ENCODE results near the gene STON2. TPM values are rescaled to one million over a fixed set of nuclear protein-coding genes. Genes with fewer than 3 reads are reported as not detected.

Gene STON2
- total RNA-seq, 2 donors from 2014 or later = 0.42 to 0.55 TPM

DNA sequence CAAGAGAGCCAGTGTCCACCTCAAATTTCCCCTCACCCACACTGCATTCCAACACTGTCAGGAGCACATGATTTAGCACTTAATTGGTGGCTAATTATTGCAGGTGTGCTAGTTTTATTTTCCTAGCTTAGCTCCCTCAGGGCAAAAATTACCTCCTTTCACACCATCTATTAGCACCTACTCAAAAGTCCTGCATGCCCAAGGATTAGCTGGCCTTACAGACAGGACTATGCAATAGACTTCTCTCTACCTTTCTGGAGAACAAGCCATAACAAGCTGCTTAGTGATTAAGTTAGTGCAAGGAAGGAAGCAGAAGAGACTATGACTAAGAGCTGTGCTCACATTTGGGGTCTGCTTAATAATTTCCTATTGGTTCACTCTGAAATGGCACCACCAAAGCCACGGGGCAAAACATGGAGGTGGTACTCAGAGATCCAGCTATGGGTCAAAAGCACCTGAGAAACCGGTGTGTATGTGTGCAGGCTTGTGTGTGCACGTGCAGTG lies 69.5 kb downstream of the STON2 start:
- Mint-ChIP-seq H3K36me3 (no peaks in the 10 kb centered on the region), H3K27ac (no peak overlapping the region), H3K4me1 (ENCODE audit: low read depth in 2 of 2) (no peaks in the 10 kb centered on the region), H3K4me3 (no peak overlapping the region), H3K27me3 (peaks cover 12 to 34% of the 10 kb centered on the region in 2 donors), H3K9me3 (no peaks in the 10 kb centered on the region)
- DNase-seq (ENCODE audit: low spot score) (no peak), ATAC-seq (no peak)

DNA sequence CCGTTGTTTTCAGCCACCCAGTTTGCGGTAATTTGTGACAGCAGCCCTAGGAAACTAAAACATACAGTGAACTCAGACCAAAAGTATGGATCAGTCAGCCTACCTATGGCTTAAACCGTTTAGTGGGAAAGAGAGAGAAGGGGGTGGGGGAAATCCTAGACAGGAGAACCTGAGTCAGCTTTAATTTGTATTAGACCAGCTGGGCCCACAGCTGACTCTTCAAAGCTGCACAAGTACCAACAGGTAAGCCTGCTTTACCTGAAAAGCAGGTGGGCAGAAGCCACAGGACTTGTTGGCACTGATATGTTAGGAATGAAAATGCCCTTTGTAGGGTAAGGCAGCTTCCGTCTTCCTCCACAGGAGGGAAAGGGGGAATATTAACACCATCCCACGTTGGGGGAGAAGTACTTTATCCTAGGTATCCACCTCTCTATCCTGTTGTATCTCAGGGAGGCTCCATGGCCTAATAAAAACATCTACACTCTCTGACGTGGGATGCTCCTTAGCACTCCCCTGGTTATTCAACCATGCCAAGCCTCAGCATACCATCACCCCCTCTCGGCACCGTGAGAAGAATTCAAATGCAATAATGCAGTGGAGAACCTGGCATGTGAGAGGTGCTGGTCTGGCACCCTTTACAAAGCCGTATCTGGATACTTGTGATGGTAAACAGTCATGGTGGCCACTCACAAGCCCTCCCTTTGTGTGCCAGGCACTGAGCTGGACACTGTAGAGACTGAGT lies 70.3 kb downstream of the STON2 start:
- Mint-ChIP-seq H3K27ac (no peak overlapping the region), H3K36me3 (no peaks in the 10 kb centered on the region), H3K4me3 (no peak overlapping the region), H3K9me3 (no peaks in the 10 kb centered on the region), H3K27me3 (peaks cover 7 to 28% of the 10 kb centered on the region in 2 donors), H3K4me1 (ENCODE audit: low read depth in 2 of 2) (no peaks in the 10 kb centered on the region)
- no peak for ATAC-seq
- DNase-seq (ENCODE audit: low spot score) = no peak

DNA sequence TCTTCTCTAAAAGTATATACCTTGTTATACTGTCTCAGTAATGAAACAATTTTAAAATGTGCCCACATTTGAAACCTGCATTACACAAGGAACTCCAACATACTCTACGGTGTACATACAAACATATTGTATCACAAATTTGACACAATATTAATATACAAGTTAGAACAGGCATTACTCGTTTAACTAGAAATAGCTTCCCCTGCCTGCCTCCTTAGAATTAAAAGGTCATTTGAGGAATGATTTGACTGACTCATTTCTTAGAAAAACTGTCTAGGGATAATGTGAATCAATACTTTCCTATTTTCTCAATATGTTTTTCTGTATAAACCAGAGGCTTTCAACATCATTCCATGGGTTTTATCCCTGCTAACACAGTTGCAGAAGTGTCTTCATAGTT lies 73.7 kb downstream of the STON2 start:
- no peaks in the 10 kb centered on the region for H3K4me1 Mint-ChIP-seq (ENCODE audit: low read depth in 2 of 2)
- H3K27me3 Mint-ChIP-seq = peaks cover 8 to 30% of the 10 kb centered on the region in 2 donors
- H3K4me3 Mint-ChIP-seq = no peak overlapping the region
- ATAC-seq = no peak
- no peak for DNase-seq (ENCODE audit: low spot score)
- H3K9me3 Mint-ChIP-seq = no peaks in the 10 kb centered on the region
- no peaks in the 10 kb centered on the region for H3K36me3 Mint-ChIP-seq
- no peak overlapping the region for H3K27ac Mint-ChIP-seq

DNA sequence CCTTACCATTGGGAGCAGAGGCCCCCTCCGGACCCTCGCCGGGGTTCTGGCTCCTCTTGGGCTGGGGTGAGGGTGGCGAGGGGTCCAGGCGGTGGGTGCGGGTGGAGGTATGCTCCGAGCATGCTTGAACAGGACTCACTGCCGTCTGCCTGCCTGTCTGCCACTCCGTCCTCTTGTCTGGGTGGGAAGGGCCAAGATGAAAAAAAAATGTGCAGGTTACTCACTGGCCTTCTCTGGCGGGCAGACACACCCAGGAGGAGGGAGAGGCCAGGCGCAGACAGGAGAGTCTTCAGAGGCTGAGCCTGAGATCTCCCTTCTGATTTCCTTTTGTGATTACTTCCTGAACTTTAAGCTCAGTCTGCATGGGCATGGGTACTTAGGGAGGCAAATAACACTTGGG lies 76.1 kb downstream of the STON2 start:
- no peak overlapping the region for H3K27ac Mint-ChIP-seq
- no peaks in the 10 kb centered on the region for H3K36me3 Mint-ChIP-seq
- no peaks in the 10 kb centered on the region for H3K9me3 Mint-ChIP-seq
- ATAC-seq (no peak), DNase-seq (ENCODE audit: low spot score) (no peak)
- H3K27me3 Mint-ChIP-seq = peaks cover 8 to 30% of the 10 kb centered on the region in 2 donors
- no peaks in the 10 kb centered on the region for H3K4me1 Mint-ChIP-seq (ENCODE audit: low read depth in 2 of 2)
- no peak overlapping the region for H3K4me3 Mint-ChIP-seq

DNA sequence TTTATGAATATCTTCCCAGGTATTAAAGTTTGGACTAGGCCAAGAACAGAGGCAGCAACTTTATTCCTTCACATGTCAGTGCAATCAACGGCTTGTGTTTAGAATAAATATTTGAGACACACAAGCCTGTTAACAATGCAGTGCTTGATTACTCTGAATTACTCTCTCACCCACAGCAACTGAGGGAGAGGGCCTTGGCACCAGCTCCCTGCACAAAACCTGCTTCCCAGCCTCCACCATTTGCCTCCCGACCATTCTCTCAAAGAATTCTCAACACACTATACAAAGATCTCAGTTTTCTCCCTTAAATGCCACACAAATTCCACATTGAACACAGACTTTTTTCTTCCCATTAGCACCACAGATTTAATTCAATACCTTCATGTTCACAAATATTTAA lies 77.0 kb downstream of the STON2 start:
- no peaks in the 10 kb centered on the region for H3K36me3 Mint-ChIP-seq
- ATAC-seq = no peak
- H3K9me3 Mint-ChIP-seq = no peaks in the 10 kb centered on the region
- peaks cover 8 to 30% of the 10 kb centered on the region in 2 donors for H3K27me3 Mint-ChIP-seq
- H3K4me1 Mint-ChIP-seq (ENCODE audit: low read depth in 2 of 2) = no peaks in the 10 kb centered on the region
- H3K27ac Mint-ChIP-seq = no peak overlapping the region
- no peak for DNase-seq (ENCODE audit: low spot score)
- no peak overlapping the region for H3K4me3 Mint-ChIP-seq

DNA sequence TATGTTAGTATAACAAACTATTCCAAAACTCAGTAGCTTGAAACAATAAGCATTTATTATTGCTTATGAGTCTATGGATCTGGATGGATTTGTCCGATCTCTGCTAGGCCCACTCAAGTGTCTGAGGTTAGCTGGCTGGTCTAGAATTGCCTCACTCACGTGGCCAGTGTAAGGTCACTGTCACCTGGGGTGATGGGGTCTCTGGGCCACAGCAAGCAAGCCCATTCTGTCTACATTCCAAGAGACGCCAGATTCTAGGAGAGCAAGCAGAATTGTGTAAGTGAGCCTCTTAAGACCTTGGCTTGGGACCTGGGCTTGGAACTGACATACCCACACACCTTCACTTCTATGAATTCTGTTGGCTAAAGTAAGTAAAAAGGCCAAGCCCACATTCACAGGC lies 80.2 kb downstream of the STON2 start:
- H3K9me3 Mint-ChIP-seq = no peaks in the 10 kb centered on the region
- H3K27ac Mint-ChIP-seq = no peak overlapping the region
- H3K4me3 Mint-ChIP-seq = no peak overlapping the region
- peaks cover 6 to 15% of the 10 kb centered on the region in 2 donors for H3K27me3 Mint-ChIP-seq
- no peaks in the 10 kb centered on the region for H3K4me1 Mint-ChIP-seq (ENCODE audit: low read depth in 2 of 2)
- H3K36me3 Mint-ChIP-seq = no peaks in the 10 kb centered on the region
- ATAC-seq (no peak), DNase-seq (ENCODE audit: low spot score) (no peak)

DNA sequence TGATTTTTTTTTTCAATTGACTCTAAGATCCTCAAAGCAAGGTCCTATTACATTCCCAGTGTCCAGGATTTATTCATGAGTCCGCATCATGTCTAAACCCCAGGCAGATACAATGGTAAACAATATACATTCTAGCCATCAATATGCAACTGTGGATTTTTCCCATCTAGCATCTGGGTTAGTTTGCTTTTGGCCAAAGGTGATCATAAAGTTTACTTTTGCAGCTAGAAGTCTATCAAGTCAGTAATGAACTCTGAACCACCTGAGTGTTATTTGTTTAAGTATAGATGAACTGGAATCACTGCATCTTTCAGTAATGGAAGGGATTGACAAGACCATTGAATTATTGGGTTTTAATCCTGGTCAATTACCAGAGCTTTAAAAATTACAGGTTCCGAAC lies 80.8 kb downstream of the STON2 start:
- H3K4me1 Mint-ChIP-seq (ENCODE audit: low read depth in 2 of 2) = no peaks in the 10 kb centered on the region
- ATAC-seq (no peak), DNase-seq (ENCODE audit: low spot score) (no peak)
- H3K9me3 Mint-ChIP-seq = no peaks in the 10 kb centered on the region
- peaks cover 4 to 11% of the 10 kb centered on the region in 2 donors for H3K27me3 Mint-ChIP-seq
- H3K4me3 Mint-ChIP-seq = no peak overlapping the region
- H3K27ac Mint-ChIP-seq = no peak overlapping the region
- no peaks in the 10 kb centered on the region for H3K36me3 Mint-ChIP-seq

DNA sequence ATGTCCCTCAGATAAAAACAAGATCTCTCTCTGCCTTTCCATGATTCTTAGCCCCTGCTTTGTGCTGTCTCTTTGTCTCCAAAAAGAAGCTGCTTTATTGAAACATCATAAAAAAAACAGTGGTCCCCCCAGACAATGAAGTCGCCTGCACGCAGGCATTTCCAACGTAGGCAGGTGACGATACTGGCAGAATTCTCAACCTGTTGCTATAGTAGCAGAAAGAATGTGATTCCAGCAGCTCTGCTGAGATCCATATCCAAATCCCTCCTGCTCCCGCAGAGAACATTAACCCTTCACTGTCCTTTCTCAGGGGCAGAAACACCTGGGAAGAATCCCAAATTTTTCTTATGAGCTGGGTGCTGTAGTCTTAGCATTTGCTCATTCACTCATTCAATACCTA lies 84.8 kb downstream of the STON2 start:
- H3K36me3 Mint-ChIP-seq = no peaks in the 10 kb centered on the region
- no peak overlapping the region for H3K4me3 Mint-ChIP-seq
- H3K9me3 Mint-ChIP-seq = no peaks in the 10 kb centered on the region
- DNase-seq (ENCODE audit: low spot score) = no peak
- no peak overlapping the region for H3K27ac Mint-ChIP-seq
- no peak for ATAC-seq
- peaks cover 4 to 23% of the 10 kb centered on the region in 2 donors for H3K27me3 Mint-ChIP-seq
- H3K4me1 Mint-ChIP-seq (ENCODE audit: low read depth in 2 of 2) = no peaks in the 10 kb centered on the region

DNA sequence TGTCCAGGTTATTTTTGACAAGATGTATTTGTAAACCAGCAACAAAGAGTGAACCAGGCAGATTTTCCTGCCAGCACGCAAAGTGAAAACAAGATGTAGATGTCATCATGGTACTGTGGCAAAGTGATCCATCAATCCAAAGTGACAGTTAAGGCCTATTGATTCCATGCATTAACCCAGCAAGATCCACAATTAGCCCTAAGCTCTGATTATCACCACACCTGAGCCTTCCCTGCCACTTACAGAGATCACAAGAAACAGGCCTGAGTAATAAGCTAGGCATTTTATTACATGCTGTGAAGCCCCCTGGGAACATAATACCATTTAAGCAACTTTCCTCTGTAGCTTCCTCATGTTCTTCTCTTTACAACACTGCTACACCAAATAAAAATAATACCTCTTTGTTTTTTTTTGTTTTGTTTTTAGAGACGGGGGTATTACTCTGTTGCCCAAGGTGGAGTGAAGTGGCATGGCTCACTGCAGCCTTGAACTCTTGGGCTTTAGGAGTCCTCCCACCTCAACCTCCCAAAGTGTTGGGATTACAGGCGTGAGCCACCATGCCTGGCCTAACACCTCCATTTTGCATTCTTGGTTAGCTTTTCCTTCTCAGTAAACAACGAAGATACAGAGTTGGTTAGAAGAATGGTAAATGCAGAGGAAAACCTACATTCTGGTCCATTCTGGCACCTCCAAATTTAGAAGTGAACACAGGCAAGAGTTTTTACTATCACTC lies 85.5 kb downstream of the STON2 start:
- peaks cover 4 to 23% of the 10 kb centered on the region in 2 donors for H3K27me3 Mint-ChIP-seq
- ATAC-seq (no peak), DNase-seq (ENCODE audit: low spot score) (no peak)
- H3K4me3 Mint-ChIP-seq = no peak overlapping the region
- H3K27ac Mint-ChIP-seq = no peak overlapping the region
- no peaks in the 10 kb centered on the region for H3K4me1 Mint-ChIP-seq (ENCODE audit: low read depth in 2 of 2)
- H3K36me3 Mint-ChIP-seq = no peaks in the 10 kb centered on the region
- no peaks in the 10 kb centered on the region for H3K9me3 Mint-ChIP-seq

DNA sequence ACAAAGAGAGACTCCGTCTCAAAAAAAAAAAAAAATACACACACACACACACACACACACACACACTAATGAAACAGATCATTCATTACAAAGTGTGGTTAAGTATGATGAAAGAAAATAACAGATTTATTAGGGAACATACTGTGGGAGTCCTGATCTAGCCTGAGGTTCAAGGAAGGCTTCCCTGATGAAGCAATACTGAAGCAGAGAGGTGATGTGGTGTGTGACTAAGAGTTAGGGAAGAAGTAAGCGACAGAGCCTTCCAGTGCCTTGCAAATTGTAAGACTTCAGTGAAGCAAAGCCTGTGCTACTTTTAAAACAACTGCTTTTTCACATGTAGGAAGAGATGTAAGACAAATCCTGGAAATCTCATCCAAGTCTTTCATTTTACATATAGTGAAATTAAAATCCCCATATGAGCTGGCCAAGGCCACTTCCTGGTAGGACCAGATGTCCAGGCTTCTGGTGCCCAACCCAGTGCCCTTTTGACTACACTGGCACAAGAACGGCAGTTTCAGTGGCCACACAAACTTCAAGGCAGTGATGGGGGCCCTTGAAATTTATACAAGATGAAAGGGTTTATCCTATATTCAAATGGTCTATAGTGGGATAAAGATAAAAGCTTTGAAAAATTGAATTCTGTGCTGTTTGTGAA lies 86.2 kb downstream of the STON2 start:
- ATAC-seq = no peak
- Mint-ChIP-seq H3K9me3 (no peaks in the 10 kb centered on the region), H3K36me3 (no peaks in the 10 kb centered on the region), H3K4me1 (ENCODE audit: low read depth in 2 of 2) (no peaks in the 10 kb centered on the region), H3K27ac (no peak overlapping the region), H3K4me3 (no peak overlapping the region), H3K27me3 (peaks cover 4 to 23% of the 10 kb centered on the region in 2 donors)
- DNase-seq (ENCODE audit: low spot score) = no peak

DNA sequence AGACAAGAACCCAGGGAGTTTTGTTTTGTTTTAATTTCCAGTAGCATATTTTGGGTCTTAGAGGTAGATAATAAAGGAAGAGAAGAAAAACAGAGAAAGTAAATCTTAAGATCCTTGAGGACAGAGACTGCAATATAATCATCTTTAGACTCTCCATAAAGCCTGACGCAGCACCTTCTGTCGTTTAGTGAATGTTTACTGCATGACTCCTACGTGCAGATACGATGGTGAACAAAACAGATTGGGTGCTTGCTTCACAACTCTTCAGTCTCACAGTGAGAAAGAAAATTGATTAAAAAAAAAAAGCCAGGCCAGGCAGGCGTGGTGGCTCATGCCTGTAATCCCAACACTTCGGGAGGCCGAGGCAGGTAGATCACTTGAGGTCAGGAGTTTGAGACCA lies 86.9 kb downstream of the STON2 start:
- Mint-ChIP-seq H3K4me3 (no peak overlapping the region), H3K27ac (no peak overlapping the region), H3K9me3 (no peaks in the 10 kb centered on the region), H3K36me3 (no peaks in the 10 kb centered on the region), H3K27me3 (peaks cover 4 to 23% of the 10 kb centered on the region in 2 donors), H3K4me1 (ENCODE audit: low read depth in 2 of 2) (no peaks in the 10 kb centered on the region)
- DNase-seq (ENCODE audit: low spot score) (no peak), ATAC-seq (no peak)

DNA sequence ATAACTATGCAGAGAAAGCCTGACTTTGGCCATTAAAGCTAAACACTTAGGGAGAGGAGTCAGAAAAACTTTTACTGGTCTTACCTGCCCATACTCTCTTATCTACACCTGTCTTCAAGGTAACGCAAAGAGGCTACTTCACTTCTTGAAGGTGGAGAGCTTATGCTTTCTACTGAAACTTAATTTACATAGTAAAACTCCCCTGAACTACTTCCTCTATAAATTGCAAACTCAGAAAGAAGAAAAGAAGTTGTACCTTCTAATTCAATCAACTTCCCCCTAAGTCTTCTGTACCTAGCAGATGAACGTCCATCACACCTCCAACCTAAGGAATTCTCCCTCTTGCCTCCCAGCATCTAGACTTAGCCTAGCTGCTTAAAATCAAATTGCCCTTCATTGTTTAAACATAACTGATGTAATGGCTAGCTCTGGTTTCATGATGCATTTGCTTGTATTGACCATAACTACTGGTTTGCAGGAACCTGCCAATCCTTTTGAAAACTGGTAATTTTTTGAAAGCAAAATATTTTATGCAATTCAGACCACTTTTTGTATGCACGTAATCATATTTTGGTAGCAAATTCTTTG lies 87.7 kb downstream of the STON2 start:
- no peaks in the 10 kb centered on the region for H3K4me1 Mint-ChIP-seq (ENCODE audit: low read depth in 2 of 2)

DNA sequence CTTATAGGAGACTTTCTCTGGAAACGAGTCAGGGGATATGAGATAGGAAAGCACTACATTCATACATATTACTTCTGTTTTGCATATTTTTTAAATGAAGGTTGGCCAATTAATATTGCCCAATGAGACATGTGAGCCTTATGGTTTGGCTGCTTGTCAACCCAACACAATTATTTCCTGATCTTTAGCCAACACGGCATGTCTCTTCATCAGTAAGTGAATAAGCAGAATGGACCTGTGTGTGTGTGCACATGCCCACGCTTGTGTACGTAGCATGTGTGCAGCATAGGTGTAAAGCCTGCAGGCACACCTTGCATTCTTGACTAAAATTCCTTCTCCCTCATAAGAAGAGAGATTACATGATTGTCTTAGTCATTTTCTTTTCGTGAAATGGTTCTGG lies 88.3 kb downstream of the STON2 start:
- Mint-ChIP-seq H3K4me3 (no peak overlapping the region), H3K27me3 (peaks cover 4 to 28% of the 10 kb centered on the region in 2 donors), H3K27ac (no peak overlapping the region), H3K36me3 (no peaks in the 10 kb centered on the region), H3K4me1 (ENCODE audit: low read depth in 2 of 2) (no peaks in the 10 kb centered on the region), H3K9me3 (no peaks in the 10 kb centered on the region)
- ATAC-seq (no peak), DNase-seq (ENCODE audit: low spot score) (no peak)

More for the DNA sequence above, 87.7 kb downstream of the STON2 start:
- H3K4me3 Mint-ChIP-seq = no peak overlapping the region
- DNase-seq (ENCODE audit: low spot score) (no peak), ATAC-seq (no peak)
- H3K36me3 Mint-ChIP-seq = no peaks in the 10 kb centered on the region
- H3K27ac Mint-ChIP-seq = no peak overlapping the region
- H3K9me3 Mint-ChIP-seq = no peaks in the 10 kb centered on the region
- peaks cover 4 to 28% of the 10 kb centered on the region in 2 donors for H3K27me3 Mint-ChIP-seq

DNA sequence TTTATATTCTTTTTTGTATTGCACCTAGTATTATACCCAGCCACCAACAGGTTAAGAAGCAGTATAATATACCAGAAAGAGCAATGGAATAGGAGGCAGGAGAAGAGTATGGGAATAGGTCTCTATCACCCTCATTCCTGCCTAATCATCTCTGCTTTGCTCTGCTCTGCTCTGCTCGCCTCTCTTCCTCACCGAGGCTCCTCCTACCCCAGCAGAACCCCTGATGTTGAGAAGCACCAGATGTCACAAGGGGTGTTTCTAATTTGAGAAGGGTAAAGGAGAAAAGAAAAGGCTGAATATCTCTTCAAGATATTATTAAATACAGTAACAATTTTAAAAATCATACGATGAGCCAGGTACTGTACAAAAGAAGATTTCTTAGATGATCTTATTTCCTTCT lies 89.0 kb downstream of the STON2 start:
- H3K27me3 Mint-ChIP-seq = peaks cover 4 to 28% of the 10 kb centered on the region in 2 donors
- H3K27ac Mint-ChIP-seq = no peak overlapping the region
- ATAC-seq (no peak), DNase-seq (ENCODE audit: low spot score) (no peak)
- no peaks in the 10 kb centered on the region for H3K36me3 Mint-ChIP-seq
- no peak overlapping the region for H3K4me3 Mint-ChIP-seq
- no peaks in the 10 kb centered on the region for H3K4me1 Mint-ChIP-seq (ENCODE audit: low read depth in 2 of 2)
- H3K9me3 Mint-ChIP-seq = no peaks in the 10 kb centered on the region
